ENCODE measurements around the gene NFE2.

The NFE2 gene

DNA sequence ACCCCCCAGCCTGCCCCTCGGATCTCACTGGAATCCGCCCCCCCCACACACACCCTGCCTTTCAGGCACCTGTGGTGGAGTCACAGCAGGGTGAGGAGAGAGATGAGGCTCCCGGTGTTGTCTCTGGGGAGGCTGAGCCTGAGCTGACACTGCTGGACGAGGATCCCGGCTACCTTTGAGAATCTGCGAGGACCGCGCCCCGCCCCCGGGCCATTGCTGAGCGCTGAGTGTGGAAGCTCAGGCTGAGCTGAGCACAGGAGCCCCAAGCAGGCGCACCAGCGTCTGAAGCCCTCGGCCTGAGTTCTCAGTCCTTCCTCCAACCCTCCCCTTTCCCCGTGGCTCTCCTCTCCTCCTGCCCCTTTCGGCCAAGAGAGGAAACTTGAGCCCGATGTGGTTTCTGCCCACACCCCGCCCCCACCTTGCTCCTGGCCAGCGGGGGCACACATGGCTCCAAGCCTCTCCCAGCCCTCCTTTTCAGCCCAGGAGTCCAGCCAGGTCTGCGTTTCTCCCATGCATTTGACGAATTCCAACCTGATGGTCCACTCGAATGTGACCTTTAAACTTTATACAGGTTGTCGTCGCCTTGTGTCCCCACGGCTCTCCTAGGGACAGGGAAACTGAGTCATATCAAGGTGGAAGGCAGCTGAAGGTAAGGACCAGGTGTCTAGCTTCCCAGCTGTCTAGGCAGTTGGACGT is at the start of gene NFE2:
TSS of gene NFE2 (minus strand) at position 284 of the 696 bp plus-strand sequence. CDS start 5,767 bp downstream, outside the sequence.
- DNase-seq (ENCODE audit: low read depth in 1 of 2, low spot score in 1 of 2), result peak; percentile 52 to 80
- in situ Hi-C loops (cut with HindIII; ENCODE audit: low pct_unique_long_range_greater_than_20kb, low sequenced_read_pairs), result no loop called here
- no peak for TF ChIP-seq JUND (IDR thresholded peaks at IDR 0.05; ENCODE audit: low read depth)

- in situ Hi-C loops (cut with HindIII; ENCODE audit: low pct_unique_long_range_greater_than_20kb, low sequenced_read_pairs), result no loop called here
Observed at GRCh38 chr12:54349679-54350078, 48.9 kb upstream of the NFE2 start.

DNA sequence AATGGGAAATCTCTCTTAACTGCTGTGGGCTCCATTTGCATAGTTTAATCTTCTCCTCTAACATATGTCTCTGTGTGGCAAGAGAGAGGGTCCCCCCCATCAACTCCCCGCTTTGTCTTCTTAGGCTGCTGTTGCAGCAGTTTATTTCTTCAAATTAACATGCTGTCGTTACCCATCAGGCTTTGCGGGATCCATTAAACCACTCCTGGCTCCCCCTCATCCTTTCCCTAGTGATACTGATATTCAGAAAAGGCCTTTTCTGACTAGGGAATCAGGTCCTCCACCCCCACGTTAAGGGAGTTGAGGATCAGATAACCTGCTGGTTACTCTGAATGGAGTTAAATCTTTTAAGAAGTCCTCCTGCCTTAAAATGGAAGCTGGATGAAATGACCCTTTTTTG is 48.2 kb upstream of the NFE2 start:
- no peak for DNase-seq (ENCODE audit: low read depth in 1 of 2, low spot score in 1 of 2)
- in situ Hi-C loops (cut with HindIII; ENCODE audit: low pct_unique_long_range_greater_than_20kb, low sequenced_read_pairs), result no loop called here
- TF ChIP-seq JUND (IDR thresholded peaks at IDR 0.05; ENCODE audit: low read depth), result no peak

More at GRCh38 chr12:54349679-54350078, 48.9 kb upstream of the NFE2 start:
- TF ChIP-seq JUND (IDR thresholded peaks at IDR 0.05; ENCODE audit: low read depth), result no peak
- no peak for DNase-seq (ENCODE audit: low read depth in 1 of 2, low spot score in 1 of 2)

- in situ Hi-C loops (cut with HindIII; ENCODE audit: low pct_unique_long_range_greater_than_20kb, low sequenced_read_pairs), result no loop called here
- DNase-seq (ENCODE audit: low read depth in 1 of 2, low spot score in 1 of 2), result no peak
- no peak for TF ChIP-seq JUND (IDR thresholded peaks at IDR 0.05; ENCODE audit: low read depth)
Observed at GRCh38 chr12:54341378-54342300, 40.8 kb upstream of the NFE2 start.

DNA sequence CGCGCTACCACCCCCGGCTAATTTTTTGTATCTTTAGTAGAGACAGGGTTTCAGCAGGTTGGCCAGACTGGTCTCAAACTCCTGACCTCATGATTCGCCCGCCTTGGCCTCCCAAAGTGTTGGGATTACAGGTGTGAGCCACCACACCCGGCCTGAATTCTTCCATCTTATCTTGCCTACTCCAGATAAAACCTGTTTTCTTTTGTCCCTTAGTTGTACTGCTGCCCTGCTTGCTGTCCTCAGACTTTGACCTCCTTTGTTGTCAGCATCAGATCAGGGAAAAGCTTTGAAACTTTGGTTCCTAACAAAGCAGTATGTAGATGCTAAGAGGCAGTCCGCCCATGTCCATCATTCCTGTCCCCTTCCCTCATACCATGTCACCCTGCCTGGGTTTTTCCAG is 40.0 kb upstream of the NFE2 start:
- no peak for TF ChIP-seq JUND (IDR thresholded peaks at IDR 0.05; ENCODE audit: low read depth)
- in situ Hi-C loops (cut with HindIII; ENCODE audit: low pct_unique_long_range_greater_than_20kb, low sequenced_read_pairs), result no loop called here
- no peak for DNase-seq (ENCODE audit: low read depth in 1 of 2, low spot score in 1 of 2)

DNA sequence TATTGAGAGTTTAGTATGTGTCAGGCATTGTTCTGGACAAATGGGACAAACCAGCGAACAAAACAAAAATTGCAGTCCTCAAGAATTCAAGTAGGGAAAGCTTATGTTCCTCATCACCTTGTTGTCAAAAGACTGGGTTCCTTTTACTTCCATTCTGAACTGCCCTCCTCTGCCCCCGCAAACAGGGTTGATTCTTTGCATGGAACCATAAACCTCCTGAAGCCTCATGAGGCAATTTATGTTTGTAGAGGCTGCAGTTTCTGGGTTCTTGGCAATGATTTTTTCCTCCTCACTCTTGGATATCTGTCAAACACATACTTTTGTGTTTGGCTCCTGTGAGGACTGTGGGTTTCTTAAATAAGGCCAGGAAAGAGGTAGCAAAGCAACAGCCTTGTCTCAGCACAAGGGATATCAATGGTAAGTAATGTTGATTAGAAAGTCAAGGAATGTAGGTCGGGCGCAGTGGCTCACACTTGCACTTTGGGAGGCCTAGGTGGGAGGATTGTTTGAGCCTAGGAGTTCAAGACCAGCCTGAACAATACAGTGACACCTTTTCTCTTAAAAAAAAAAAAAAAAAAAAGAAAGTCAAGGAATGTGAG is 38.0 kb upstream of the NFE2 start:
- TF ChIP-seq JUND (IDR thresholded peaks at IDR 0.05; ENCODE audit: low read depth), result no peak
- in situ Hi-C loops (cut with HindIII; ENCODE audit: low pct_unique_long_range_greater_than_20kb, low sequenced_read_pairs), result no loop called here
- DNase-seq (ENCODE audit: low read depth in 1 of 2, low spot score in 1 of 2), result no peak

DNA sequence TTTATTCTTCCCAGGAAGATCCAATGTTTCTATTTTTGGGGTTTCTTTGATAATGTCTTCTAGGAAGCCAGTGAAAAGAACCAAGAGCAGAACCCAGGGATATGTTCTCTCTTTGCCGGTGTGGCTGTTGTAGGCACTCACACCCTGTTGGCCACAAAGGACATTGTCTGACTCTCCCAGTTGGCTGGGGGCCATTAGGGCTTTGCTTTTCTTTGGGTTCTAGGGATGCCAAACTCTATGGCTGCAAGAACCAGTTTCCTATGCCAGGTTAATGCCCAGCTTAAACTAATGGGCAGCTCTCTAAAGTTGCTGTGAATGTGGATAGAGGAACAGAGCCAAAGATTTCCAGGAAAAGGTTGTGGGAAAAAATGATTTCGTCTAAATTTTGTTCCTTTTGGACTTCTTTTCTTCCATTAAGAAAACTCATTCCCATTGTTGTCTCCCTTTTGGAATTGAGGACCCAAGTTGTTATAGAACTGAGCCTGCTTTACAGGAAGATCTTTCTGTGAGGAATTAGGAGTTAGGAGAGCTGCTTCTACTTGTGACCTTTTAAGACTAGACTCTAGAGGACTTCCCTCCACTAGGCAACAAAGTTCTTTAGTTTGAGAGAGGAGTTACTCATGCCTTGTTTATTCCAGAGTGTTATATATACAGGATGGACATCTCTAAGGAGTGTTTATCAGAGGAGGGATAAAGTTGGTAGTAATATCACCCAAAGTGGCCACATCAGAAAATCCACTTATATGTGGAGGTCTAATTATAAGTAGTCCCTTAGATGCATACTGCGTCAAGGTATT is 37.2 kb upstream of the NFE2 start:
- in situ Hi-C loops (cut with HindIII; ENCODE audit: low pct_unique_long_range_greater_than_20kb, low sequenced_read_pairs), result no loop called here
- DNase-seq (ENCODE audit: low read depth in 1 of 2, low spot score in 1 of 2), result no peak

DNA sequence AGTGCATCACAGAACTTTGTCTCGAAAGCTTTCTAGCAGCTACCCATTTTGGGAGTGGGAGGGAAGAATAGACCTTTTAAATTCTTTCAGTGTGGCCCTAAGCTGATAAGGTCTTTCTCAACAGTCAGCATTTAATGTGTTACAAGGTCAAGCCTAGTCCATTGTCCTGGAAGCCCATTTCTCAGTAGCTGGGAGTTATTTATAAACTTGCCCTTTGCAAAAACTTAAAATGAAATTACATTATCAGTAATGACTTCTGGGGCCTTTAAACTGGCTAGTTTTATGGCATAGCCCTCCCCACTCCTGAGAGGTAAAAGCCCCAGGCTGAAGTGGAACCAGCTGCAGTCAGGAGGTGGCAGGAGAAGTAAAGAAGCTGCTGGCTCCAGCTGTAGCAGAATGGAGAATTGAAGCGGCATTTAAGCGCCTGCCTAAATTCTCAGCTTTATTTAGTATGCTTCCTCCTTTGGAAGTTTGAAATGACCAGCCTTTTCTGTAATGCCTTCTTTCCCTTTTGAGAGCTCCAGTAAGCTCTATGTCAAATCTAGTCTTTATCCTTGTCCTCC is 36.5 kb upstream of the NFE2 start:
- in situ Hi-C loops (cut with HindIII; ENCODE audit: low pct_unique_long_range_greater_than_20kb, low sequenced_read_pairs), result no loop called here
- DNase-seq (ENCODE audit: low read depth in 1 of 2, low spot score in 1 of 2), result no peak
- no peak for TF ChIP-seq JUND (IDR thresholded peaks at IDR 0.05; ENCODE audit: low read depth)

More for the DNA sequence above, 37.2 kb upstream of the NFE2 start:
- TF ChIP-seq JUND (IDR thresholded peaks at IDR 0.05; ENCODE audit: low read depth), result no peak

DNA sequence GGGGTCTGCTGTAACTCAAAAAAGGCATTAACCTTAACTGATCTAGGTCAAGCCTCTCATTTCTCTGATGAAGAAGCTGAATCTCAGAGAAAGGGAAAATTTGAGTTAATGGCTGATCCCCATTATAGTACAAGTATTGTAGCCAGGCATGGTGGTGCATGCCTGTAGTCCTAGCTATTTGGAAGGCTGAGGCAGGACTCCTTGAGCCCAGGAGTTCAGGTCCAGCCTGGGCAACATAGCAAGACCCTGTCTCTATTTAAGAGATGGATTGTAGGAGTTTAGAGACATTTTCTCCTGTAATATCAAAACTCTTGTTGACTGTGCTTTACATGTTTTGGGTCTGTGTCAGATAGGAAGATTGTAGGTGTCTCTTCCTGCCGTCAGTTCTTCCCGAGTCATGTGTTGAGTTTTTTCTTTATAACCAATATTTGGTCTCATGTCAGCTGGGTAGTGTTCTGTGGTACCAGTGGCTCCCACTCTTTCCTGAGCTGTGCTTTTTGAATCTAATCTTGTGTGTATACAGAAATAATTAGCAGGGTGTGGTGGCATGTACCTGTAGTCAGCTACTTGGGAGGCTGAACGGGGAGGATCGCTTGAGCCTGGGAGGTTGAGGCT is 32.7 kb upstream of the NFE2 start:
- no peak for DNase-seq (ENCODE audit: low read depth in 1 of 2, low spot score in 1 of 2)
- in situ Hi-C loops (cut with HindIII; ENCODE audit: low pct_unique_long_range_greater_than_20kb, low sequenced_read_pairs), result no loop called here
- TF ChIP-seq JUND (IDR thresholded peaks at IDR 0.05; ENCODE audit: low read depth), result no peak

DNA sequence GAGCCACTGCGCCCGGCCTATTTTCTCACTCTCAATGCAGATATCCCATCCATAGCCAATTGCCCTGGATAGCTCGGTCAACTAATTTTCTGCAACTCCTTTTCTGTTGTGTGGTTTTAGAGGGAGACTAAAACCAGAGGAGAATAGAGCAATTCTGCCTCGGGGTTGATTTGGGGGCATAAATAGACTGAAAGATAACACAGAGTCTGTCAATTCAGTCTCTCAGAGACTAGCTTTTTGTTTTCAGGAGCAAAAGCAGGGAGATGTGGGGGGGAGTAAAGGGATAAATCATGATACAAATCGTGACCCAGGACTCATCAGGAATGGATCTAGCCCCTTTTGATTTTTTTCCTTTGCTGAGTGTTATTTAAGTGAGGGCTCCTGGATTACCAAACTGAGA is 30.6 kb upstream of the NFE2 start:
- no peak for TF ChIP-seq JUND (IDR thresholded peaks at IDR 0.05; ENCODE audit: low read depth)
- in situ Hi-C loops (cut with HindIII; ENCODE audit: low pct_unique_long_range_greater_than_20kb, low sequenced_read_pairs), result no loop called here
- DNase-seq (ENCODE audit: low read depth in 1 of 2, low spot score in 1 of 2), result no peak

DNA sequence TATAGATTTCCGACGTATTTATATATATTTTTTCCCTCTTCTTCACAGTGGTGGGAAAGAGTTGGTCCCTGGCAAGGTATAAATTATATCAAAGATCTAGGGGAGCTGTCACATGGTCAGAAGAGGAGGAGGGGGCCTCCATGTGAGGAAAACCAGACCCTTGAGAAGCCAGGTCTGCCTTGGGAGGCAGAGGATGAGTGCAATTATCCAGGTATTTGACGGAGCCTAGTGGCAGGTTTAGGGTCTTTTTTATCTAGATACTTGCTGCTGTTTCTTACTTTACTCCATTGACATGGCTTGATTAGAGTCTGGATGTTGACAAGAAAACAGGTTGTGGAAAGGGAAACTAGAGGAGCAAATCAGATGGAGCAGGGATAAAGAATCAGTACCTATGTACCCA is 29.6 kb upstream of the NFE2 start:
- in situ Hi-C loops (cut with HindIII; ENCODE audit: low pct_unique_long_range_greater_than_20kb, low sequenced_read_pairs), result no loop called here
- TF ChIP-seq JUND (IDR thresholded peaks at IDR 0.05; ENCODE audit: low read depth), result no peak
- DNase-seq (ENCODE audit: low read depth in 1 of 2, low spot score in 1 of 2), result no peak

Measured in T47D (cell line).